ENCODE measurements around the gene SUMF1. TPM values are rescaled to one million over a fixed set of nuclear protein-coding genes. Genes with fewer than 3 reads are reported as not detected.

SUMF1 gene
- total and polyA plus RNA-seq, 2 of the 13 experiments (the other 11 are each of a cell fraction or from before 2014, with no cell fraction given), result 18.5 to 28.9 TPM

DNA sequence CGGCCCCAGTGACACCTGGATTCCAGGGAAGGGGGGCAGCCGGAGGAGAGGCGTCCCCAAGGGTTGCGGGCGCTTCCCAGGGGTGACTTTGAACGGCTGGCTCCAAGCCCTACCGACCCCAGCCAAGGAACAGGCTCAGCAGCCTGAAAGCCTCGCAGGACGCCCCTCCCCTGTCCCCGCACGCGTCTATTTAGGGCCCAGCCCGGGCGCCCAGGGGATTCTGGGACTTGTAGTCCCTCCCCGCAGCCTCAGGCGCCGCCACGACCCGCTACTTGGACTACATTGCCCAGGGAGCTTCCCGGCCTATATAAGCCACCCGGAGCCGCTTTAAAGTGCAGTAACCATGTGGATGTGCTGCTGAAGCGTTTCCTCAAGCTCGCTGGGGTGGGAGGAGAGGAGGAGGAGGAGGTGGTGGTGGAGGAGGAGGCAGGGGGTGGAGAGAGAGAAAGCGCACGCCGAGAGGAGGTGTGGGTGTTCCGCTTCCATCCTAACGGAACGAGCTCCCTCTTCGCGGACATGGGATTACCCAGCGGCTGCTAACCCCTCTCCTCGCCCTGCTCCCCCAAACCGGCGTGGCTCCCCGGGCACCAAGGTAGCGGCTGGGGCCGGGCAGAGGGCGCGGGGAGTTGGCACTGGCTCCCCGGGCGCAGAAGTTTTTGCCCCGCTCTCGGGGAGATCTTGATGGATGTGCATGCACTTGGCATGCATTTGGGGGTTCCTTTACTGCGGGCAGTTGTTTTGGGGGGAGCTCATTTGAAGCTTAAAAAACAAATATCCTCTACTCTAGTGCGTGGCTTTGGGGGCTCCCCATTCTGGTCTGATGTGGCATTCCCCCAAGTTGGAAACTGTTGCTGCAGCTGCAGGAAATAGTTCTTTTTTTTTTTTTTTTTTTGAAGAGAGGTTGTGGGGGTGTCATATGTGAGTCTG is 26.2 kb upstream of the SUMF1 start, which contains the start of gene ITPR1 (continued):
- TF ChIP-seq BORCS8-MEF2B (CRISPR knock-in tag; IDR thresholded peaks at IDR 0.05) (peak; percentile 67; the same call in 1 of the 2 replicates), ZNF644 (CRISPR knock-in tag; IDR thresholded peaks at IDR 0.05; ENCODE audit: low read depth) (no peak), ZNF331 (CRISPR knock-in tag; IDR thresholded peaks at IDR 0.05) (peak; percentile 78; the same call in 1 of the 2 replicates), RXRB (CRISPR knock-in tag; IDR thresholded peaks at IDR 0.05; ENCODE audit: borderline replicate concordance) (0 out of 2 replicates have a peak, but pooled peaks have one; percentile 19), SUZ12 (IDR thresholded peaks at IDR 0.05; ENCODE audit: low read depth, low read length) (peak; percentile 94), TGIF2 (CRISPR knock-in tag; IDR thresholded peaks at IDR 0.05) (peak; percentile 53; the same call in 1 of the 2 replicates), TBL1XR1 (IDR thresholded peaks at IDR 0.05; ENCODE audit: borderline replicate concordance, low read length, partially characterized antibody) (peak; percentile 65), ZNF121 (CRISPR knock-in tag; IDR thresholded peaks at IDR 0.05) (peak; percentile 6; the same call in 1 of the 2 replicates), ZFP36L2 (CRISPR knock-in tag; IDR thresholded peaks at IDR 0.05) (no peak), REPIN1 (CRISPR knock-in tag; IDR thresholded peaks at IDR 0.05; ENCODE audit: borderline replicate concordance, low read depth) (no peak), SP4 (CRISPR knock-in tag; IDR thresholded peaks at IDR 0.05) (peak; percentile 72), DPF2 (CRISPR knock-in tag; IDR thresholded peaks at IDR 0.05; ENCODE audit: borderline replicate concordance, low read depth) (no peak; the same call in 1 of the 2 replicates), KMT2A (CRISPR knock-in tag; IDR thresholded peaks at IDR 0.05) (no peak), ZSCAN31 (CRISPR knock-in tag; IDR thresholded peaks at IDR 0.05; ENCODE audit: low read depth) (peak; percentile 69; the same call in 1 of the 2 replicates), DZIP1 (CRISPR knock-in tag; IDR thresholded peaks at IDR 0.05) (no peak), ZNF557 (CRISPR knock-in tag; IDR thresholded peaks at IDR 0.05) (peak; percentile 60; the same call in 1 of the 2 replicates), ZNF138 (CRISPR knock-in tag; IDR thresholded peaks at IDR 0.05; ENCODE audit: low read depth) (0 out of 2 replicates have a peak, but pooled peaks have one; percentile 19), ZNF883 (CRISPR knock-in tag; IDR thresholded peaks at IDR 0.05; ENCODE audit: not compliant biosample characterization) (peak; percentile 80), ZNF296 (CRISPR knock-in tag; conservative IDR thresholded peaks at IDR 0.05) (no peak), ZIK1 (CRISPR knock-in tag; IDR thresholded peaks at IDR 0.05; ENCODE audit: borderline replicate concordance, low read depth) (peak; percentile 24; the same call in 1 of the 2 replicates)
- TF ChIP-seq, protein P1, sequence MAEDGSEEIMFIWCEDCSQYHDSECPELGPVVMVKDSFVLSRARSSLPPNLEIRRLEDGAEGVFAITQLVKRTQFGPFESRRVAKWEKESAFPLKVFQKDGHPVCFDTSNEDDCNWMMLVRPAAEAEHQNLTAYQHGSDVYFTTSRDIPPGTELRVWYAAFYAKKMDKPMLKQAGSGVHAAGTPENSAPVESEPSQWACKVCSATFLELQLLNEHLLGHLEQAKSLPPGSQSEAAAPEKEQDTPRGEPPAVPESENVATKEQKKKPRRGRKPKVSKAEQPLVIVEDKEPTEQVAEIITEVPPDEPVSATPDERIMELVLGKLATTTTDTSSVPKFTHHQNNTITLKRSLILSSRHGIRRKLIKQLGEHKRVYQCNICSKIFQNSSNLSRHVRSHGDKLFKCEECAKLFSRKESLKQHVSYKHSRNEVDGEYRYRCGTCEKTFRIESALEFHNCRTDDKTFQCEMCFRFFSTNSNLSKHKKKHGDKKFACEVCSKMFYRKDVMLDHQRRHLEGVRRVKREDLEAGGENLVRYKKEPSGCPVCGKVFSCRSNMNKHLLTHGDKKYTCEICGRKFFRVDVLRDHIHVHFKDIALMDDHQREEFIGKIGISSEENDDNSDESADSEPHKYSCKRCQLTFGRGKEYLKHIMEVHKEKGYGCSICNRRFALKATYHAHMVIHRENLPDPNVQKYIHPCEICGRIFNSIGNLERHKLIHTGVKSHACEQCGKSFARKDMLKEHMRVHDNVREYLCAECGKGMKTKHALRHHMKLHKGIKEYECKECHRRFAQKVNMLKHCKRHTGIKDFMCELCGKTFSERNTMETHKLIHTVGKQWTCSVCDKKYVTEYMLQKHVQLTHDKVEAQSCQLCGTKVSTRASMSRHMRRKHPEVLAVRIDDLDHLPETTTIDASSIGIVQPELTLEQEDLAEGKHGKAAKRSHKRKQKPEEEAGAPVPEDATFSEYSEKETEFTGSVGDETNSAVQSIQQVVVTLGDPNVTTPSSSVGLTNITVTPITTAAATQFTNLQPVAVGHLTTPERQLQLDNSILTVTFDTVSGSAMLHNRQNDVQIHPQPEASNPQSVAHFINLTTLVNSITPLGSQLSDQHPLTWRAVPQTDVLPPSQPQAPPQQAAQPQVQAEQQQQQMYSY (CRISPR knock-in tag; IDR thresholded peaks at IDR 0.05), result 0 out of 2 replicates have a peak, but pooled peaks have one; percentile 14
- TF ChIP-seq, protein P2, sequence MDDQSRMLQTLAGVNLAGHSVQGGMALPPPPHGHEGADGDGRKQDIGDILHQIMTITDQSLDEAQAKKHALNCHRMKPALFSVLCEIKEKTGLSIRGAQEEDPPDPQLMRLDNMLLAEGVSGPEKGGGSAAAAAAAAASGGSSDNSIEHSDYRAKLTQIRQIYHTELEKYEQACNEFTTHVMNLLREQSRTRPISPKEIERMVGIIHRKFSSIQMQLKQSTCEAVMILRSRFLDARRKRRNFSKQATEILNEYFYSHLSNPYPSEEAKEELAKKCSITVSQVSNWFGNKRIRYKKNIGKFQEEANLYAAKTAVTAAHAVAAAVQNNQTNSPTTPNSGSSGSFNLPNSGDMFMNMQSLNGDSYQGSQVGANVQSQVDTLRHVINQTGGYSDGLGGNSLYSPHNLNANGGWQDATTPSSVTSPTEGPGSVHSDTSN (CRISPR knock-in tag; IDR thresholded peaks at IDR 0.05; ENCODE audit: borderline replicate concordance), result no peak
